BJ (cell line): Measurements from ENCODE around the gene SORBS1. TPM values are rescaled to one million over a fixed set of nuclear protein-coding genes. Genes with fewer than 3 reads are reported as not detected.

ENCODE experiments used
- CTCF ChIA-PET: fragments of 350-600 bp; formaldehyde crosslinking; extraction: SDS; loops from one replicate; lab custom pipeline; 2021; ENCODE audit warnings: antibody characterized with exemption, inconsistent platforms; lab: Yijun Ruan, JAX
- POLR2A ChIA-PET: fragments of 300-600 bp; sonication (Branson Sonifier 250); formaldehyde crosslinking; extraction: SDS; loops from one replicate; lab custom pipeline; 2021; ENCODE audit warnings: antibody characterized with exemption; lab: Charles Lee
- DNase-seq: peaks from one replicate; pipeline ENCODE4 v3.0.0-alpha.2; 2011; ENCODE audit warnings: low read depth
- H3K27me3 ChIP-seq: 2 replicates; pipeline ENCODE4 v1.6.0; 2011; ENCODE audit warnings: low read length; ENCODE audit not compliant: control insufficient read depth, insufficient read depth
- H3K36me3 ChIP-seq: 2 replicates; pipeline ENCODE4 v1.5.1; 2011; ENCODE audit warnings: low read length; ENCODE audit not compliant: control insufficient read depth, insufficient read depth
- H3K4me3 ChIP-seq: 2 replicates; pipeline ENCODE4 v1.5.1; 2011; ENCODE audit warnings: low read depth, mild to moderate bottlenecking, control low read depth, low read length
- CTCF ChIP-seq: IDR thresholded peaks from 2 replicates; pipeline ENCODE4 v1.5.1; 2011; ENCODE audit warnings: low read depth, mild to moderate bottlenecking, control low read depth, inconsistent platforms, low read length, moderate library complexity; ENCODE audit not compliant: insufficient read depth
- polyA plus RNA-seq: library from polyadenylated mRNA; depleted of rRNA; stranded (reverse); fragments of >200 nt; gene quantifications from 2 replicates; pipeline ENCODE4 v1.2.3, GENCODE V29; 2011

The SORBS1 gene
- polyA plus RNA-seq, 1 experiment: 1.8 TPM

- CTCF ChIA-PET: interaction anchor here (1.3 to 1.9 kb wide), 2 partner anchors 15 to 19 kb away, joined by 3 to 5 read pairs; no protein-coding TSS in a partner anchor
- TF ChIP-seq CTCF: no peak
These were observed 149.5 kb downstream of the SORBS1 start for GRCh38 chr10:95411635-95412034.

GRCh38 chr10:95408983-95409873 lies 151.9 kb downstream of the SORBS1 start:
- no peak for DNase-seq
- ChIA-PET POLR2A (no interaction called here), CTCF (interaction anchor here (0.6 to 2.2 kb wide), 4 partner anchors 21 to 794 kb away, joined by 3 to 6 read pairs (median 3); no protein-coding TSS in a partner anchor)
- Histone ChIP-seq H3K4me3 (no peak overlapping the region), H3K36me3 (no peaks in the 10 kb centered on the region), H3K27me3 (no peaks in the 10 kb centered on the region)
- no peak for TF ChIP-seq CTCF

More at GRCh38 chr10:95411635-95412034, 149.5 kb downstream of the SORBS1 start:
- DNase-seq: no peak
- no peak overlapping the region for H3K4me3 ChIP-seq
- no peaks in the 10 kb centered on the region for H3K36me3 ChIP-seq
- POLR2A ChIA-PET: no interaction called here
- H3K27me3 ChIP-seq: no peaks in the 10 kb centered on the region

GRCh38 chr10:95408148-95408960 lies 152.8 kb downstream of the SORBS1 start:
- Histone ChIP-seq H3K4me3 (no peak overlapping the region), H3K27me3 (no peaks in the 10 kb centered on the region), H3K36me3 (no peaks in the 10 kb centered on the region)
- no peak for TF ChIP-seq CTCF
- POLR2A ChIA-PET: no interaction called here
- CTCF ChIA-PET: interaction anchor here (0.6 to 2.2 kb wide), 3 partner anchors 22 to 793 kb away, joined by 3 to 6 read pairs (median 3); no protein-coding TSS in a partner anchor
- no peak for DNase-seq

- H3K4me3 ChIP-seq: no peak overlapping the region
- ChIA-PET POLR2A (no interaction called here), CTCF (no interaction called here)
- no peak for DNase-seq
- H3K27me3 ChIP-seq: no peaks in the 10 kb centered on the region
- TF ChIP-seq CTCF: no peak
- no peaks in the 10 kb centered on the region for H3K36me3 ChIP-seq
These were observed 153.6 kb downstream of the SORBS1 start for GRCh38 chr10:95407546-95407945.
